ENCODE measurements around the gene INTS14. TPM values are rescaled to one million over a fixed set of nuclear protein-coding genes. Genes with fewer than 3 reads are reported as not detected.

Gene INTS14
- total and polyA plus RNA-seq, 4 donors: 16.0 to 30.5 (median 22.0) TPM

GRCh38 chr15:65603559-65603958, 7.4 kb downstream of the INTS14 start:
- Histone ChIP-seq H3K9me3 (ENCODE audit: control insufficient read depth, low read length) (no peaks in the 10 kb centered on the region), H3K4me1 (ENCODE audit: control insufficient read depth in 1 of 2, insufficient read depth in 2 of 2, low read length in 2 of 2) (no peaks in the 10 kb centered on the region), H3K27me3 (ENCODE audit: control insufficient read depth in 1 of 2, insufficient read depth in 2 of 2, low read length in 1 of 2) (no peaks in the 10 kb centered on the region), H3K27ac (ENCODE audit: low read depth in 1 of 2, low read length in 2 of 2) (no peak overlapping the region), H3K4me3 (ENCODE audit: low read length in 2 of 2) (no peak overlapping the region), H3K36me3 (ENCODE audit: control insufficient read depth in 1 of 2, insufficient read depth in 2 of 2, low read length in 1 of 2) (peaks cover 0 to 1% of the 10 kb centered on the region in 2 donors)
- 99 to 100% methylated on average over 1 of the region's 1 CpG for WGBS, 2 donors
- ATAC-seq (ENCODE audit: low FRiP score) (no peak), DNase-seq (no peak)
- intact Hi-C loops (cut with DNase I): no loop called here

DNA sequence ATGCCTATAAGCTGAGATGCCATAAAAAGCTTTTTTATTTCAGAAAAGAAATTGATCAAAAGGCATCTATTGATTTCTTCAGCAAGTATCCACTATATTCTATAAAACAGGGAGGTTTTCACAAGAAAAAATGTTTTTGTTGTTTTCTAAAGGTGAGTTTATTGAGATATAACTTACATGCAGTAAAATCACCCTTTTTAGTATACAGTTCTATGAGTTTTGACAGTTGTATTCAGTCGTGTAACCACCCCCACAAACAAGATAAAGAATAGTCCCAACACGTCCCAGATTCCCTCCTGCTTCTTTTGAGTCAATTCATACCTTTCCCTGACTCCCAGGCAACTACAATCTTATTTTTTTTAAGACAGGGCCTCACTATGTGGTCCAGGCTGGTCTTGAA, 7.8 kb downstream of the INTS14 start:
- DNase-seq (no peak), ATAC-seq (ENCODE audit: low FRiP score) (no peak)
- intact Hi-C loops (cut with DNase I): no loop called here
- H3K4me3 ChIP-seq (ENCODE audit: low read length in 2 of 2): no peak overlapping the region
- no peaks in the 10 kb centered on the region for H3K4me1 ChIP-seq (ENCODE audit: control insufficient read depth in 1 of 2, insufficient read depth in 2 of 2, low read length in 2 of 2)
- H3K27ac ChIP-seq (ENCODE audit: low read depth in 1 of 2, low read length in 2 of 2): no peak overlapping the region
- H3K9me3 ChIP-seq (ENCODE audit: control insufficient read depth, low read length): no peaks in the 10 kb centered on the region
- H3K27me3 ChIP-seq (ENCODE audit: control insufficient read depth in 1 of 2, insufficient read depth in 2 of 2, low read length in 1 of 2): no peaks in the 10 kb centered on the region
- H3K36me3 ChIP-seq (ENCODE audit: control insufficient read depth in 1 of 2, insufficient read depth in 2 of 2, low read length in 1 of 2): peaks cover 0 to 1% of the 10 kb centered on the region in 2 donors
- 76 to 86% methylated on average over 2 of the region's 2 CpGs for WGBS, 2 donors

DNA sequence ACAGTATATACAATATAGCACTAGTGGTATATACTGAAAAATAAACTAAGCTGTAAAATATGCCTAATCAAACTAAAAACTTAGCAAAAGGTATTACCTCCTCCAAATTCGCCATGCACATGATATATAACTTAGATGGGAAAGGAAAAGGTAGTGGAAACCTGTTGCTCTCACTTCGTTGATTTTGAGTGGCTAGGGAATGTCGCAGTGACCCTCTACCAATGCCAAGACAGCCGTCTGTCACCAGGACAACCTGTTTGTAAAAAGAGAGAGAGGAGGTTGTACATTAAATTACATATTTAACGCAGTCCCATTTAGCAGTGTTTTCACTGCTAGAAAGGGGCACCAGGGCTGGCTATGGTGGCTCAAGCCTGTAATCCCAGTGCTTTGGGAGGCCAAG, 11.3 kb downstream of the INTS14 start:
- ATAC-seq (ENCODE audit: low FRiP score) (no peak), DNase-seq (no peak)
- no peaks in the 10 kb centered on the region for H3K4me1 ChIP-seq (ENCODE audit: control insufficient read depth in 1 of 2, insufficient read depth in 2 of 2, low read length in 2 of 2)
- no peaks in the 10 kb centered on the region for H3K9me3 ChIP-seq (ENCODE audit: control insufficient read depth, low read length)
- 92 to 93% methylated on average over 5 of the region's 5 CpGs for WGBS, 2 donors
- H3K27me3 ChIP-seq (ENCODE audit: control insufficient read depth in 1 of 2, insufficient read depth in 2 of 2, low read length in 1 of 2): no peaks in the 10 kb centered on the region
- H3K36me3 ChIP-seq (ENCODE audit: control insufficient read depth in 1 of 2, insufficient read depth in 2 of 2, low read length in 1 of 2): peaks cover 0 to 5% of the 10 kb centered on the region in 2 donors
- H3K27ac ChIP-seq (ENCODE audit: low read depth in 1 of 2, low read length in 2 of 2): no peak overlapping the region
- intact Hi-C loops (cut with DNase I): no loop called here
- no peak overlapping the region for H3K4me3 ChIP-seq (ENCODE audit: low read length in 2 of 2)

DNA sequence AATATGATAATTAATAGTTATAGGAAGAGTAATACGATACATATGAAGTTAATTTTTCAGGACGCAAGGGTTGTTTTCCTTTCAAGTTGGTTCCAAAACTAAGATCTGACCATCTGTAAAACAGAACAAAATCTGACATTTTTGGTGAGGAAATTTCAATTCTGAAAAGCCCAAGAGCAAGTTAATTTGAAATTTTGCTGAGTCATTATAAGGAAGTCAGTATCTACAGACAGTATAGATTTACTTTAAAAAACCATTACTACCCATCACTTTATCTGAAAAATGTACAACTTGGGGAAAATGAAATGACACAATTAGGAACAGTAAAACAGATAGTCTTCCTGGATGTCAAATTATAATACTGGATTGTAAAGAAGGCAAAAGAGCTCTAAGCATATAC, 12.5 kb downstream of the INTS14 start:
- ATAC-seq (ENCODE audit: low FRiP score) (no peak), DNase-seq (no peak)
- intact Hi-C loops (cut with DNase I): no loop called here
- 91% methylated on average over 2 of the region's 2 CpGs for WGBS, 2 donors
- Histone ChIP-seq H3K9me3 (ENCODE audit: control insufficient read depth, low read length) (no peaks in the 10 kb centered on the region), H3K27me3 (ENCODE audit: control insufficient read depth in 1 of 2, insufficient read depth in 2 of 2, low read length in 1 of 2) (no peaks in the 10 kb centered on the region), H3K4me1 (ENCODE audit: control insufficient read depth in 1 of 2, insufficient read depth in 2 of 2, low read length in 2 of 2) (no peaks in the 10 kb centered on the region), H3K4me3 (ENCODE audit: low read length in 2 of 2) (no peak overlapping the region), H3K27ac (ENCODE audit: low read depth in 1 of 2, low read length in 2 of 2) (no peak overlapping the region), H3K36me3 (ENCODE audit: control insufficient read depth in 1 of 2, insufficient read depth in 2 of 2, low read length in 1 of 2) (peaks cover 0 to 5% of the 10 kb centered on the region in 2 donors)

- DNase-seq (no peak), ATAC-seq (ENCODE audit: low FRiP score) (no peak)
- Histone ChIP-seq H3K27me3 (ENCODE audit: control insufficient read depth in 1 of 2, insufficient read depth in 2 of 2, low read length in 1 of 2) (no peaks in the 10 kb centered on the region), H3K4me1 (ENCODE audit: control insufficient read depth in 1 of 2, insufficient read depth in 2 of 2, low read length in 2 of 2) (no peaks in the 10 kb centered on the region), H3K36me3 (ENCODE audit: control insufficient read depth in 1 of 2, insufficient read depth in 2 of 2, low read length in 1 of 2) (peaks cover 4 to 18% of the 10 kb centered on the region in 2 donors), H3K4me3 (ENCODE audit: low read length in 2 of 2) (no peak overlapping the region), H3K9me3 (ENCODE audit: control insufficient read depth, low read length) (no peaks in the 10 kb centered on the region), H3K27ac (ENCODE audit: low read depth in 1 of 2, low read length in 2 of 2) (no peak overlapping the region)
- 74 to 80% methylated on average over 3 of the region's 3 CpGs for WGBS, 2 donors
- intact Hi-C loops (cut with DNase I): no loop called here
Measured at GRCh38 chr15:65595960-65596359, 15.0 kb downstream of the INTS14 start.

- Histone ChIP-seq H3K27ac (ENCODE audit: low read depth in 1 of 2, low read length in 2 of 2) (no peak overlapping the region), H3K4me3 (ENCODE audit: low read length in 2 of 2) (no peak overlapping the region), H3K9me3 (ENCODE audit: control insufficient read depth, low read length) (no peaks in the 10 kb centered on the region), H3K4me1 (ENCODE audit: control insufficient read depth in 1 of 2, insufficient read depth in 2 of 2, low read length in 2 of 2) (no peaks in the 10 kb centered on the region), H3K27me3 (ENCODE audit: control insufficient read depth in 1 of 2, insufficient read depth in 2 of 2, low read length in 1 of 2) (no peaks in the 10 kb centered on the region), H3K36me3 (ENCODE audit: control insufficient read depth in 1 of 2, insufficient read depth in 2 of 2, low read length in 1 of 2) (peaks cover 2 to 7% of the 10 kb centered on the region in 2 donors)
- DNase-seq (no peak), ATAC-seq (ENCODE audit: low FRiP score) (no peak)
- WGBS, 2 donors: 91 to 95% methylated on average over 1 of the region's 1 CpG
- intact Hi-C loops (cut with DNase I): no loop called here
Measured at GRCh38 chr15:65587094-65587493, 23.8 kb downstream of the INTS14 start.

DNA sequence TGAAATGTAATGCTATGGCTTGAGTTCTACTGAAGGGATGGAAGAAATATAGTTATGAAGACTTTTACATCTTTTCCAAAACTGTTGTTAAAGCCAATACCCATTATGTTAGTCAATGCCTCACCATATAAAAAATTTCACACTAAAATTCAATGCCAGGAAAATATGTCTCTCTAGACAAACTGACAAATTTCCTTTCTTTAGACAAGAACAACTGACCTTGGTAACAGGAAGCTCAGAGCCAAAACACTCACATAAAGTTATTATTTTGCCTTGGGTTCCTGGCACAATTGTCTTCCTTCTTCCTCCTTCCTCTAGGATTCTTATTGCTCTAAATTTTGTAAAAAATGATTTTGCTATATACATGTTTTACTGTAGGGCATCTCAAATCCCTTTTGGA, 26.7 kb downstream of the INTS14 start:
- Histone ChIP-seq H3K9me3 (ENCODE audit: control insufficient read depth, low read length) (no peaks in the 10 kb centered on the region), H3K27ac (ENCODE audit: low read depth in 1 of 2, low read length in 2 of 2) (no peak overlapping the region), H3K4me1 (ENCODE audit: control insufficient read depth in 1 of 2, insufficient read depth in 2 of 2, low read length in 2 of 2) (no peaks in the 10 kb centered on the region), H3K27me3 (ENCODE audit: control insufficient read depth in 1 of 2, insufficient read depth in 2 of 2, low read length in 1 of 2) (no peaks in the 10 kb centered on the region), H3K4me3 (ENCODE audit: low read length in 2 of 2) (no peak overlapping the region), H3K36me3 (ENCODE audit: control insufficient read depth in 1 of 2, insufficient read depth in 2 of 2, low read length in 1 of 2) (peaks cover 3 to 4% of the 10 kb centered on the region in 2 donors)
- DNase-seq: no peak
- no peak for ATAC-seq (ENCODE audit: low FRiP score)
- intact Hi-C loops (cut with DNase I): no loop called here

- WGBS, 2 donors: 55 to 75% methylated on average over 1 of the region's 1 CpG
- intact Hi-C loops (cut with DNase I): no loop called here
- Histone ChIP-seq H3K36me3 (ENCODE audit: control insufficient read depth in 1 of 2, insufficient read depth in 2 of 2, low read length in 1 of 2) (peaks cover 3 to 7% of the 10 kb centered on the region in 2 donors), H3K27ac (ENCODE audit: low read depth in 1 of 2, low read length in 2 of 2) (no peak overlapping the region), H3K9me3 (ENCODE audit: control insufficient read depth, low read length) (no peaks in the 10 kb centered on the region), H3K27me3 (ENCODE audit: control insufficient read depth in 1 of 2, insufficient read depth in 2 of 2, low read length in 1 of 2) (no peaks in the 10 kb centered on the region), H3K4me3 (ENCODE audit: low read length in 2 of 2) (no peak overlapping the region), H3K4me1 (ENCODE audit: control insufficient read depth in 1 of 2, insufficient read depth in 2 of 2, low read length in 2 of 2) (no peaks in the 10 kb centered on the region)
- DNase-seq (no peak), ATAC-seq (ENCODE audit: low FRiP score) (no peak)
Measured at GRCh38 chr15:65583701-65584100, 27.2 kb downstream of the INTS14 start.

GRCh38 chr15:65580287-65580686, 30.6 kb downstream of the INTS14 start:
- intact Hi-C loops (cut with DNase I): no loop called here
- H3K4me1 ChIP-seq (ENCODE audit: control insufficient read depth in 1 of 2, insufficient read depth in 2 of 2, low read length in 2 of 2): no peaks in the 10 kb centered on the region
- peaks cover 0 to 7% of the 10 kb centered on the region in 2 donors for H3K36me3 ChIP-seq (ENCODE audit: control insufficient read depth in 1 of 2, insufficient read depth in 2 of 2, low read length in 1 of 2)
- no peak overlapping the region for H3K4me3 ChIP-seq (ENCODE audit: low read length in 2 of 2)
- H3K27me3 ChIP-seq (ENCODE audit: control insufficient read depth in 1 of 2, insufficient read depth in 2 of 2, low read length in 1 of 2): no peaks in the 10 kb centered on the region
- ATAC-seq (ENCODE audit: low FRiP score) (no peak), DNase-seq (no peak)
- H3K9me3 ChIP-seq (ENCODE audit: control insufficient read depth, low read length): no peaks in the 10 kb centered on the region
- H3K27ac ChIP-seq (ENCODE audit: low read depth in 1 of 2, low read length in 2 of 2): no peak overlapping the region

Measured in aorta (tissue), 5 donors.